ENCODE measurements around the gene PAK1.

DNA sequence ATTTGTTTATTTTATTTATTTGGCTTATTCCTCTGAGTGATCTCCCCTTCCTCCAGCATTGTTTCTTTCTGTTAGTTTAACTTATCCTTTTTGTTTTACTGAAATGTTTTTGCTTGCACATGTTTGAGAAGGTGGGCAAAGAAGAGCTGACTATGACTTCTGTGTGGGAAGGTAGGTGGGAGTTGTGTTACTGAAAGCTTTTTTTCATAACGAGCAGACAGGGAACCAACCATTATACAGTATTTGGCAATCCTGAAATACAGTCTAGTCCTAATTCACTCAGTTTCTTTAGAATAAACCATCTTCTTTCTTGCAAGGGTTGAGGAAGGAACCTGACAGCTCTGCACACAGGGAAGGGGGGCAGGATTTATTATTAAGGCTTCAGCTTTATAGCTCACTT lies 37.0 kb upstream of the PAK1 start:
- TF ChIP-seq EZH2 (IDR thresholded peaks at IDR 0.05; ENCODE audit: low read length, unreplicated experiment), result no peak
- TF ChIP-seq, protein P1, sequence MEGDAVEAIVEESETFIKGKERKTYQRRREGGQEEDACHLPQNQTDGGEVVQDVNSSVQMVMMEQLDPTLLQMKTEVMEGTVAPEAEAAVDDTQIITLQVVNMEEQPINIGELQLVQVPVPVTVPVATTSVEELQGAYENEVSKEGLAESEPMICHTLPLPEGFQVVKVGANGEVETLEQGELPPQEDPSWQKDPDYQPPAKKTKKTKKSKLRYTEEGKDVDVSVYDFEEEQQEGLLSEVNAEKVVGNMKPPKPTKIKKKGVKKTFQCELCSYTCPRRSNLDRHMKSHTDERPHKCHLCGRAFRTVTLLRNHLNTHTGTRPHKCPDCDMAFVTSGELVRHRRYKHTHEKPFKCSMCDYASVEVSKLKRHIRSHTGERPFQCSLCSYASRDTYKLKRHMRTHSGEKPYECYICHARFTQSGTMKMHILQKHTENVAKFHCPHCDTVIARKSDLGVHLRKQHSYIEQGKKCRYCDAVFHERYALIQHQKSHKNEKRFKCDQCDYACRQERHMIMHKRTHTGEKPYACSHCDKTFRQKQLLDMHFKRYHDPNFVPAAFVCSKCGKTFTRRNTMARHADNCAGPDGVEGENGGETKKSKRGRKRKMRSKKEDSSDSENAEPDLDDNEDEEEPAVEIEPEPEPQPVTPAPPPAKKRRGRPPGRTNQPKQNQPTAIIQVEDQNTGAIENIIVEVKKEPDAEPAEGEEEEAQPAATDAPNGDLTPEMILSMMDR (conservative IDR thresholded peaks at IDR 0.05; ENCODE audit: low read depth, low read length), result no peak
